Fibroblast of the aortic adventitia (primary cell): ENCODE data around the gene SPRR2A. TPM values are rescaled to one million over a fixed set of nuclear protein-coding genes. Genes with fewer than 3 reads are reported as not detected.

ENCODE experiments used
- DNase-seq: peaks from one replicate; pipeline ENCODE4 v3.0.0-alpha.2; 2010; ENCODE audit warnings: low read depth
- H3K4me3 ChIP-seq: 2 replicates; pipeline ENCODE4 v1.5.1; 2011; ENCODE audit warnings: low read depth, mild to moderate bottlenecking, control low read depth, low read length, moderate library complexity
- total RNA-seq: library from RNA; depleted of rRNA; stranded (reverse); fragments of >200 nt; gene quantifications from 2 replicates; pipeline ENCODE4 v1.2.3, GENCODE V29; 2012; ENCODE audit warnings: low replicate concordance
- TF ChIP-seq, protein P1 (sequence below): IDR thresholded peaks from 2 replicates; pipeline ENCODE4 v1.5.1; 2011; ENCODE audit warnings: mild to moderate bottlenecking, low read length, control low read depth, inconsistent platforms; ENCODE audit not compliant: insufficient read depth

The SPRR2A gene
- total RNA-seq, 1 donor: not detected

DNA sequence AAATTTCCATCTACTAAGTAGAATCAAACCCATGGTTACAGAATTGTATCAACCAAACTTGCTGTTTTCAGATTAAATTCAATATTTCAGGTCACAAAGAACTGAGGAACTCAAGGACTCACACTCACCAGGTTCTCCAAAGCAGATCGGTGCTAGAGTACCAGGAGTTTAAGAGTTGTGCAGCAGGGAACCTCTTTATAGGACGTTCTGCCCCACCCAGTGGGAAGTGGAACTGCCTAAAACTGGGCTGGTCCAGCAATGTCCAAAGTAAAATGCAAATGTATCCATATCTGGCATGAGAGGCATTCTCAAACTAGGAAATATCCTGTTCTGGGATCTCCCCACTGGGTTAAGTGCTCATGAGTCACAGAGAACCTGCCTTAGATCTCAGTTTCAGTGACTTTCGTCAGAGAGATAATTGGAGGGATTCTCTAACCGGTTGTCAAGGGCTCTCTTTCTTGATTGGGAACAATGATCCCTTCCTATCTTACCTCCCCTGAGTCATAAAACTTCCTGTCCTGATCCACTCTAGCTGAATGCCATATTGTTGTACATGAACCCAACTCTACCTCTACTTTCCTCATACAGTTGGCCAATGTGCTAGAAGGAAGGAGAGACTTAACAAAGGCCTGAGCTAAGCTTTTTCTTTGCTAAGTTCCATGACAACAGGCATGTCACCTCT is 16.2 kb downstream of the SPRR2A start, which contains the start of gene SPRR2D:
TSS of gene SPRR2D (minus strand) at position 171 of the 682 bp plus-strand sequence. CDS start 774 bp downstream, outside the sequence.
- TF ChIP-seq, protein P1, sequence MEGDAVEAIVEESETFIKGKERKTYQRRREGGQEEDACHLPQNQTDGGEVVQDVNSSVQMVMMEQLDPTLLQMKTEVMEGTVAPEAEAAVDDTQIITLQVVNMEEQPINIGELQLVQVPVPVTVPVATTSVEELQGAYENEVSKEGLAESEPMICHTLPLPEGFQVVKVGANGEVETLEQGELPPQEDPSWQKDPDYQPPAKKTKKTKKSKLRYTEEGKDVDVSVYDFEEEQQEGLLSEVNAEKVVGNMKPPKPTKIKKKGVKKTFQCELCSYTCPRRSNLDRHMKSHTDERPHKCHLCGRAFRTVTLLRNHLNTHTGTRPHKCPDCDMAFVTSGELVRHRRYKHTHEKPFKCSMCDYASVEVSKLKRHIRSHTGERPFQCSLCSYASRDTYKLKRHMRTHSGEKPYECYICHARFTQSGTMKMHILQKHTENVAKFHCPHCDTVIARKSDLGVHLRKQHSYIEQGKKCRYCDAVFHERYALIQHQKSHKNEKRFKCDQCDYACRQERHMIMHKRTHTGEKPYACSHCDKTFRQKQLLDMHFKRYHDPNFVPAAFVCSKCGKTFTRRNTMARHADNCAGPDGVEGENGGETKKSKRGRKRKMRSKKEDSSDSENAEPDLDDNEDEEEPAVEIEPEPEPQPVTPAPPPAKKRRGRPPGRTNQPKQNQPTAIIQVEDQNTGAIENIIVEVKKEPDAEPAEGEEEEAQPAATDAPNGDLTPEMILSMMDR: no peak
- no peak for DNase-seq
- H3K4me3 ChIP-seq: no peak within 1 kb of the TSS

DNA sequence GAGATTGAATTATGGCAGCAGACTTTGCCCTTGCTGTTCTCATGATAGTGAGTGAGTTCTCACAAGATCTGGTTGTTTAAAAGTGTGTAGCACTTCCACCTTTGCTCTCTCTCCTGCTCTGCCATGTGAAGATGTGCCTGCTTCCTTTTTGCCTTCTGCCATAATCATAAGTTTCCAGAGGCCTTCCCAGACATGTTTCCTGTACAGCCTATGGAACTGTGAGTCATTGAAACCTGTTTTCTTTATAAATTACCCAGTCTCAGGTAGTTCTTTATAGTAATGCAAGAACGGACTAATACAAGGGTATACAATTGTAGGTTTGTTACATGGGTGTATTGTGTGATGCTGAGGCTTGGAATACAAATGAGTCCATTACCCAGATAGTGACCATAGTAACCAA is 22.1 kb downstream of the SPRR2A start:
- no peak overlapping the region for H3K4me3 ChIP-seq
- no peak for DNase-seq
- TF ChIP-seq, protein P1: no peak

DNA sequence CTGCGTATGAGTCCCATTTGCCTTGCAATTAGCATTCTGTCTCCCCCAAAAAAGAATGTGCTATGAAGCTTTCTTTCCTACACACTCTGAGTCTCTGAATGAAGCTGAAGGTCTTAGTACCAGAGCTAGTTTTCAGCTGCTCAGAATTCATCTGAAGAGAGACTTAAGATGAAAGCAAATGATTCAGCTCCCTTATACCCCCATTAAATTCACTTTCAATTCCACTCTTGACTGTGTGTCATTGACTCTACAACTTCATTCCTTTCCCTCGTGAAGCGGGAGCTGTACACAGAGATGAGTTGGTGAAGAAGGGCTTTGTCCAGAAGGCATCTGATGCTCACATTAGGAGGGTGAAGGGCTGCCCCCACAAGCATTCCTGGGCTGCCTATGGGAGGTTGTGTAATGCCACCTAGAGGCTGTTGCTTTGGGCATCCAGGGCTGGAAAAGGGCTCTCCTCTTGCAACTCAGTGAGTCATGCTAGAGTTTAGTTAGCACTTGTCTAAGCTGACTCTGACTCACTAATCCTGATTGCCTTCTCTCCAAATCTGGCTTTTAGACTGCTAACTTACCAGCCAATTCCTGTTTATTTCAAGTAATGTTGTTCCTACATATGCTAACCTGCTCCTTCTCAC is 24.5 kb downstream of the SPRR2A start:
- peak; percentile 43 for DNase-seq

DNA sequence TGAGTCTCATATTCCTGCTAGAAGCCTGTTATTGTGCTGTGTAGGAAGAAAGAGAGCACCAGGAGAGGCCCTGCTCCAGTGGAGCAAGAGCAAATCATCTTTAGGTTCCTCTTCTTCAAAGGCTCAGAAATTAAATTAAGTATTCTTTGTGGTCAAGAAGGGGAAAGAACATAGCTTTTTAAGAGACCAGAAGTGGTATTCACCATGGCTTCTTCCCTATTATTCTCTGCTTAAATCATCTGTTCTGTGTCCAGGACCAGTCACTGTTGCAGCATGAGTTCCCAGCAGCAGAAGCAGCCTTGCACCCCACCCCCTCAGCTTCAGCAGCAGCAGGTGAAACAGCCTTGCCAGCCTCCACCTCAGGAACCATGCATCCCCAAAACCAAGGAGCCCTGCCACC is 25.2 kb downstream of the SPRR2A start:
- DNase-seq: no peak
- H3K4me3 ChIP-seq: no peak overlapping the region
- TF ChIP-seq, protein P1: no peak

More for the DNA sequence above, 24.5 kb downstream of the SPRR2A start:
- TF ChIP-seq, protein P1: peak; percentile 3
- H3K4me3 ChIP-seq: no peak overlapping the region

DNA sequence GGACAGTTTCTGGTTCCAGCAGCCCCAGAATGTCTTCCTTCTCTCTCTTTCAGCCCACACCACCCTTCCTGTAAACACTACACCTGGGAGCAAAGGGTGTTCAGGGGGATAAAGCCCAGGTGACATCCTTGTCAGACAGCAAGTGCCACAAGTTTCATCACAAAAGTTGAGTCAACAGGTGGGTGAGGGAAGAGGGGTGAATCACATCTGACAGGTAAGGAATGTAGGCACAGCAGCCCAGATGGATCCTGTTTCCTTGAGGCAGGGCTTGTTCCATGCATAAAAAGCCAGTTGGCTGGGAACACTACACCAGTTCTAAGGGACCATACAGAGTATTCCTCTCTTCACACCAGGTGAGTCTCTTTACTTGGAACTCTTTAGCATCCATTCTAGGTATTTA is 26.4 kb downstream of the SPRR2A start, which contains the start of gene SPRR1B:
TSS of gene SPRR1B (plus strand) at position 309 of the 400 bp plus-strand sequence. CDS start 1,143 bp downstream, outside the sequence.
- TF ChIP-seq, protein P1: no peak
- no peak for DNase-seq
- H3K4me3 ChIP-seq: no peak within 1 kb of the TSS

DNA sequence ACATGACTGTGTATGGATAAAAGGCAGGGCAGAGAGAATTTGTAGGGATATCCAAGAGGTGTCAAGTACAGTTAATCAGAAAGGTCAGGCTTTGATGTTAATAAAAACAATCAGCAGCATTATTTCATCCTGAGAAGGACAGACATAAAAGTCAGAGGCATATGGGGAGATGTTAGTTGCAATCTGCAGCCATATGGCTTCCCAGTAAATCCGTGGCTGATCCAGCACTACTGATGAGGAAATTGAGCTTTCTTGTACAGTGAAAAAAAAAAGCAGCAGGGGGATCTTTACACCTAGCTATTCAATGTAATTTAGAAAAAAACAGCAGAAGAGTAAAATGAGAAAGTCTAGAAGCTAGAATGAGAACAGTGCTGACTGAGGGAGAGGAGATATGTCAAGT is 28.5 kb downstream of the SPRR2A start:
- TF ChIP-seq, protein P1: no peak
- H3K4me3 ChIP-seq: no peak overlapping the region
- no peak for DNase-seq
